ENCODE results near the gene FBXL12. TPM values are rescaled to one million over a fixed set of nuclear protein-coding genes. Genes with fewer than 3 reads are reported as not detected.

Gene FBXL12
- total RNA-seq, 4 donors from 2014 or later, result 16.7 to 37.1 (median 20.7) TPM

DNA sequence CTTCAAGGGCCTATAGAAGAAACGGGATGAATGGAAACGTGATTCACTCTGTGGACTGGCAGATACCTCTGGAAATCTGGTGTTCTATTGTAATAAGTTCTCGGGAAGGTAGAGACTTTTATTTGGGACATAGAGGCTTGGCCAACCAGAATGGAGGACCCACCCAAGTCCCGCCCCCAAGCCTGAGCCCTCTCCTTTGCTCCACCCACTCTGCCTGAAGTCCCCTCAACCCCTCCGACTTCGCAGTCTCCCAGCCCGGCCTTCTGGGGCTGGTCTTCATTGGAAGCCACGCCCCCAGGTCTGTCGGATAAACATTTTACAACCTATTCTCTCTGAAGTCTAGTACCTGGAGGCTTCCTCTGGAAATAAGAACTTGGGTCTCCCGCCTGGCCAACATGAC is 16.9 kb downstream of the FBXL12 start:
- Histone ChIP-seq H3K36me3 (no peaks in the 10 kb centered on the region), H3K27ac (no peak overlapping the region), H3K4me1 (no peaks in the 10 kb centered on the region), H3K4me3 (replicated peaks in 1 of 3) (no peak overlapping the region), H3K9me3 (no peaks in the 10 kb centered on the region), H3K27me3 (no peaks in the 10 kb centered on the region)
- DNase-seq, result no peak
- 94 to 96% methylated on average over 10 of the region's 10 CpGs for WGBS, 2 donors
- intact Hi-C loops (cut with DNase I), result loop anchor here (10.0 kb wide), 1 partner anchor 667 kb away; no protein-coding TSS in a partner anchor
- TF ChIP-seq POLR2A (IDR thresholded peaks at IDR 0.05), result no peak
- no peak for TF ChIP-seq CTCF (IDR thresholded peaks at IDR 0.05)

DNA sequence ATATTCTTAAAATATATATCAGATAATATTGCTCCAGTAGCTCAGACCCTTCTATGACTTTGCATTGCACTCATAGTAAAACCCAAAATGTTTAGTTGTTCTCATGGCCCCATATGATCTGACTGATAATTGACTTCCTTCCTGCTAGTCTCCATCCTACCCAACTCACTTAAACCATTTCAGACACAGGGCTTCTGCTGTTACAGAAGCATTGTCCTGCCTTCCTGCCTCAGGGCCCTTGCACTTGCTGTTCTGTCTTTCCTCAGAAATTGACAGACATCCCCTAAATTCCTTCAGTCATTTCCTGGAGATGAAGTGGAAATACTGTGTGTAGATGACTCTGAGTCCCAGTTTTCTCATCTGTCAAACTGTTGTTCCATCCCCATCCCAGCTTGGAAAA is 19.7 kb downstream of the FBXL12 start:
- DNase-seq, result no peak
- H3K4me3 ChIP-seq (replicated peaks in 1 of 3), result no peak overlapping the region
- H3K36me3 ChIP-seq, result no peaks in the 10 kb centered on the region
- no peak overlapping the region for H3K27ac ChIP-seq
- H3K9me3 ChIP-seq, result no peaks in the 10 kb centered on the region
- no peaks in the 10 kb centered on the region for H3K27me3 ChIP-seq
- H3K4me1 ChIP-seq, result no peaks in the 10 kb centered on the region
- intact Hi-C loops (cut with DNase I), result loop anchor here (2.0 to 10.0 kb wide), 2 partner anchors 174 to 474 kb away; partner anchors contain the start of gene ZNF559
- TF ChIP-seq POLR2A (IDR thresholded peaks at IDR 0.05), result no peak
- TF ChIP-seq CTCF (IDR thresholded peaks at IDR 0.05), result no peak

DNA sequence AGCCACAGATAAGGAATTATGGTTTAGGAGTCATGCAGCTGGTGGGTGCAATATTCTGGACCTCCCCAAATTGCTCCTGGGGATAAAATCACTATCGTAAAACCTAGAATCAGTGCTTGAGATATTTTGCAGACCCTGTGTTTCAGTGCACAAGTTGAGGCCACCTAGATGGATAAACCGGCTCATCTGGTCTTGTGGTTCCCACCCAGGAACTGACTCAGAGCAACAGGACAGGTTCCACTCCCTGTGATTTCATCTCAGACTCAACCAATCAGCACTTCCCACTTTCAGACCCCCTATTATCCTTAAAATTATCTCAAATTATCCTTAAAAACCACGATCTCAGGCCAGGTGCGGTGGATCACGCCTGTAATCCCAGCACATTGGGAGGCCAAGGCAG is 21.0 kb downstream of the FBXL12 start:
- intact Hi-C loops (cut with DNase I), result loop anchor here (2.0 to 10.0 kb wide), 2 partner anchors 173 to 473 kb away; partner anchors contain the start of gene ZNF559
- Histone ChIP-seq H3K27ac (no peak overlapping the region), H3K27me3 (no peaks in the 10 kb centered on the region), H3K36me3 (no peaks in the 10 kb centered on the region), H3K4me1 (peaks cover 0 to 4% of the 10 kb centered on the region in 2 donors), H3K4me3 (replicated peaks in 1 of 3) (no peak overlapping the region), H3K9me3 (no peaks in the 10 kb centered on the region)
- WGBS, 2 donors, result 81 to 93% methylated on average over 5 of the region's 5 CpGs
- TF ChIP-seq CTCF (IDR thresholded peaks at IDR 0.05) (no peak), POLR2A (IDR thresholded peaks at IDR 0.05) (no peak)
- no peak for DNase-seq

DNA sequence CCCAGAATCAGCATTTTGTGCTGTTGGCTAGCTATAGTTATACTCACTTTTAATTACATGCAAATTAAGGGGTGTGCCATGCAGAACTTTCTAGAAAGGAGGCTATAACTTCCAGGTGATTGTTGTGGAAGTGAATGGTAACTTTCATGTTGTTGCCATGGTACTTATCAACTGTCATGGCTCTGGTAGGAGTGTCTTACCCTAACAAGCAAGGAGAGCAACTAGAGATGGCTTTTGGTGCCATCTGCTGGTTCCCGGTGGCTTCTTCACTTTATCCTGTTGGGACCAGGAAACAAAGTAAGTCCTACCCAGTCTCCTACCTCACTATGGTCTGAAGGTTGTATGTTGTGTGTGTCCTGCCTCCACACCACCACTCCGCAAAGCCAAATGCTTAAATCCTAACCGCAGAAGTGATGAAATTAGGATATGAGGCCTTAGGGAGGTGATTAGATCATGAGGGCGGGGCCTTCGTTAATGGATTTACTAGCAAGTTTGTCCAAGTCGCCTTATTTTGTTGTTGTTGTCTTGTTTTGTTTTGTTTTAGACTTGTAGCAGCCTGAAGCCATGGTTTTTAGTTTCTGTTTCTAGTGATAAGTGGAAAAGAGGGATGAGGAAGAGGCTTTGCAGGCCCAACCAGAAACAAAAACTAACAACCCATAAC is 22.6 kb downstream of the FBXL12 start:
- WGBS, 2 donors, result 53 to 54% methylated on average over 6 of the region's 6 CpGs
- TF ChIP-seq CTCF (IDR thresholded peaks at IDR 0.05) (peak; percentile 43 to 92 (median 87)), POLR2A (IDR thresholded peaks at IDR 0.05) (no peak)
- Histone ChIP-seq H3K4me3 (replicated peaks in 1 of 3) (no peak overlapping the region), H3K36me3 (no peaks in the 10 kb centered on the region), H3K27me3 (no peaks in the 10 kb centered on the region), H3K9me3 (no peaks in the 10 kb centered on the region), H3K4me1 (peaks cover 3 to 5% of the 10 kb centered on the region in 2 donors), H3K27ac (no peak overlapping the region)
- DNase-seq, result peak; percentile 86 to 88
- intact Hi-C loops (cut with DNase I), result loop anchor here (10.0 kb wide), 1 partner anchor 471 kb away; the partner anchor contains the start of gene ZNF559

DNA sequence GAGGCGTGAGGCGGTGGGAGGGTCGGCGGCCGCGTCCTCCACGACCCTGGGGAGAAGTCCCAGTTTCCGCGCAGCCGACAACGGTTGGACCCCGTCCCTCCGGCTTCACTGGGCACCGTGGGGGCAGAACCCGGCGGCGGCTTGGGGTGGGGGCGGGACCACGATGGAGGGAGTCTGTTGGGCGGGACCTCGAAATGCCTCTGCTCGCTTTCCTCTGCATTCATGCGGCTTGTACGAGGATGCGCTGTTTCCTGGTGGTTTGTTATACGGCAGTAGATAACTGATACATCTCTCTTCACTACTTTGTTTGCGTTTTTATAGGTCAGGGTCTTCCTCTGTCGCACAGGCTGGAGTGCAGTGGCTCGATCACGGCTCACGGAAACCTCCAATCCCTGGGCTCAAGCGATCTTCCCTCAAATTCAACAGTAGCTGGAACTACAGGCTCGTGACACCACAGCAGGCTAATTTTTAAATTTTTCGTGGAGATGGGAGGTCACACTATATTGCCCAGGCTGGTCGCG is 25.7 kb downstream of the FBXL12 start:
- no peak for TF ChIP-seq CTCF (IDR thresholded peaks at IDR 0.05)
- no peak for TF ChIP-seq POLR2A (IDR thresholded peaks at IDR 0.05)
- Histone ChIP-seq H3K27me3 (no peaks in the 10 kb centered on the region), H3K4me1 (peaks cover 6 to 11% of the 10 kb centered on the region in 2 donors), H3K27ac (peak overlapping the region; percentile 66 to 93 (median 75)), H3K4me3 (replicated peaks in 1 of 3) (peak overlapping the region; percentile 56 to 69 (median 68)), H3K36me3 (no peaks in the 10 kb centered on the region), H3K9me3 (no peaks in the 10 kb centered on the region)
- intact Hi-C loops (cut with DNase I), result loop anchor here (10.0 kb wide), 1 partner anchor 468 kb away; the partner anchor contains the start of gene ZNF559
- DNase-seq, result peak; percentile 63 to 65
- 17 to 32% methylated on average over 17 to 24 of the region's 36 CpGs for WGBS, 2 donors

All from thyroid gland (tissue), 4 donors.